Measurements from ENCODE around the gene BRD3OS. TPM values are rescaled to one million over a fixed set of nuclear protein-coding genes. Genes with fewer than 3 reads are reported as not detected.

The BRD3OS gene
- total RNA-seq, 1 donor from 2014 or later: 13.7 TPM

DNA sequence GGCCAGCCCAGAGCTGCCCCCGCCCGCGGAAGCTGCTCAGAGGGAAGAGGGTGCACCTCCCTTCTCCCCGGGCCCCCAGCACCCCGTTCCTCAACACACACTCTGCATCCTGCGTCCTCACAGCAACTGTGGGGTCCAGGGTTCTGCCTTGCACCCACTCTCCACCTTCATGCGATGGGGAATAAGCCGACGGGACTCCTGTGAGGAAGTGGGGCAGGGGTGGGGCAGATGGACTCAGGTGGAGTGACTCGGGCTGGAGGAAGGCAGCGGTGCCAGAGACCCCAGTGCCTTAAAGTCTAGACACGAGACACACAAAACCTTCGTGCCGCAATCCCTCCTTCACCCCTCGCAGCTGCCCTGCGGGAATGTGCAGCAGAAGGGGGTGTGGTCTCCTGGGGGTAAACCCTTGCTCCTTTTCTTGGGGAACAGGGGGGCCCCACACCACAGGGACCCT, 33.9 kb downstream of the BRD3OS start:
- Mint-ChIP-seq H3K4me1 (ENCODE audit: low read depth) (peaks cover 23% of the 10 kb centered on the region), H3K27ac (ENCODE audit: unreplicated experiment) (no peak overlapping the region), H3K4me3 (ENCODE audit: unreplicated experiment) (no peak overlapping the region), H3K27me3 (ENCODE audit: low read depth) (no peaks in the 10 kb centered on the region), H3K36me3 (ENCODE audit: low read depth) (no peaks in the 10 kb centered on the region), H3K9me3 (ENCODE audit: low read depth) (no peaks in the 10 kb centered on the region)
- peak; percentile 70 for DNase-seq (ENCODE audit: low spot score)
- TF ChIP-seq, protein P1, sequence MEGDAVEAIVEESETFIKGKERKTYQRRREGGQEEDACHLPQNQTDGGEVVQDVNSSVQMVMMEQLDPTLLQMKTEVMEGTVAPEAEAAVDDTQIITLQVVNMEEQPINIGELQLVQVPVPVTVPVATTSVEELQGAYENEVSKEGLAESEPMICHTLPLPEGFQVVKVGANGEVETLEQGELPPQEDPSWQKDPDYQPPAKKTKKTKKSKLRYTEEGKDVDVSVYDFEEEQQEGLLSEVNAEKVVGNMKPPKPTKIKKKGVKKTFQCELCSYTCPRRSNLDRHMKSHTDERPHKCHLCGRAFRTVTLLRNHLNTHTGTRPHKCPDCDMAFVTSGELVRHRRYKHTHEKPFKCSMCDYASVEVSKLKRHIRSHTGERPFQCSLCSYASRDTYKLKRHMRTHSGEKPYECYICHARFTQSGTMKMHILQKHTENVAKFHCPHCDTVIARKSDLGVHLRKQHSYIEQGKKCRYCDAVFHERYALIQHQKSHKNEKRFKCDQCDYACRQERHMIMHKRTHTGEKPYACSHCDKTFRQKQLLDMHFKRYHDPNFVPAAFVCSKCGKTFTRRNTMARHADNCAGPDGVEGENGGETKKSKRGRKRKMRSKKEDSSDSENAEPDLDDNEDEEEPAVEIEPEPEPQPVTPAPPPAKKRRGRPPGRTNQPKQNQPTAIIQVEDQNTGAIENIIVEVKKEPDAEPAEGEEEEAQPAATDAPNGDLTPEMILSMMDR (IDR thresholded peaks at IDR 0.05): no peak

DNA sequence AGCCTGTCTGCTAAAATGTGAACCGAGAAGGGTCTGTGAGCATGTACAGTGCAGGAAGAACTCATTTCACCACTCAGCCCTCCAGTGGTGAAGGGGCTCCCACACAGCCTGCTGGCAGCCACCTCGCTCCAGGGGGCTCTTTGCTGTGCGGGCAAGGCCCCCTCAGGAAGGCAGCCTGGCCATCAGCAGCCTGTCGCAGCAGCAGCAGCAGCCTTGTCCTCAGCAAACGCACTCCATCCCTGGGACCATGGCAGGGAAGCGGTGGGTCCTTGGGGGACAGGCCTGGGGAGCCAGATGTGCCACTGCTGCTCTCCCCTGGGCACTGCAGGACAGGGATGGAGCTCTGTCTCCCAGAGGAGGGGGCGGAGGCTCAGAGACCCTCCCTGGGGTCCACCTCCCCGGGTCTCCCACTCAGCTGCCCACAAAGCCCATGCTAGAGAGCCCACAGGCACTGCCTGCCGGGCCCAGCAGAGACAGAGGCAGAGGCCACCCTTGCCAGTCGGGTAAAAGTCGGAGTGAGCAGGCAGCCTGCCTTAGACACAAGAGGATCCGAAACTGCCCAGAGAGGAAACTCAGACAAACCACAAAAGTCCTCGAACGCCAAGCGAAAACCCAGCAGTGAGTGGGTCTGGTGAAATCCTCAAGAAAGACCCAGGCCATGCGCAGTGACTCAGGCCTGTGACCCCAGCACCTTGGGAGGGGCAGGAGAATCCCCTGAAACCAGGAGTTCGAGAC, 34.5 kb downstream of the BRD3OS start:
- Mint-ChIP-seq H3K27me3 (ENCODE audit: low read depth) (no peaks in the 10 kb centered on the region), H3K36me3 (ENCODE audit: low read depth) (no peaks in the 10 kb centered on the region), H3K27ac (ENCODE audit: unreplicated experiment) (no peak overlapping the region), H3K4me1 (ENCODE audit: low read depth) (peaks cover 23% of the 10 kb centered on the region), H3K9me3 (ENCODE audit: low read depth) (no peaks in the 10 kb centered on the region), H3K4me3 (ENCODE audit: unreplicated experiment) (no peak overlapping the region)
- DNase-seq (ENCODE audit: low spot score): peak; percentile 85
- TF ChIP-seq, protein P1 (IDR thresholded peaks at IDR 0.05): no peak

DNA sequence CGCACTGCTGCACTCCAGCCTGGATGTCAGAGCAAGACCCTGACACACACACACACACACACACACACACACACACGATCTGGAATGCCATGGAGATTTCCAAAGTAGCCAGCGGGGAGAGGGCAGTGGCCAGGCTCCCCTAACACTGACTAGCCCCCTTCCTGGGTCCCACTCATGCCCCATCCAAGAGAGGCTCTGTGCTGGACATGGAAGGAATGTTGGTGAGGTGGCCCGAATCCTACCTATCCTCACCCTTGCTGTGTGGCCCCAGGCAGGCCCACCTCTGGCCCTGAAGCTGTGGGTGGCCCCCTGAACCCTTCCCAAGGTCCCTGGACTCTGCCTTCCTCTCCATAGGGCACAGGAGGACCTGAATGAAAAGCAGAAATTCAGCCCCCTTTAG, 35.3 kb downstream of the BRD3OS start:
- no peak for DNase-seq (ENCODE audit: low spot score)
- TF ChIP-seq, protein P1 (IDR thresholded peaks at IDR 0.05): no peak
- no peak overlapping the region for H3K27ac Mint-ChIP-seq (ENCODE audit: unreplicated experiment)
- no peak overlapping the region for H3K4me3 Mint-ChIP-seq (ENCODE audit: unreplicated experiment)
- peaks cover 27% of the 10 kb centered on the region for H3K4me1 Mint-ChIP-seq (ENCODE audit: low read depth)
- H3K27me3 Mint-ChIP-seq (ENCODE audit: low read depth): no peaks in the 10 kb centered on the region
- H3K9me3 Mint-ChIP-seq (ENCODE audit: low read depth): no peaks in the 10 kb centered on the region
- H3K36me3 Mint-ChIP-seq (ENCODE audit: low read depth): no peaks in the 10 kb centered on the region

DNA sequence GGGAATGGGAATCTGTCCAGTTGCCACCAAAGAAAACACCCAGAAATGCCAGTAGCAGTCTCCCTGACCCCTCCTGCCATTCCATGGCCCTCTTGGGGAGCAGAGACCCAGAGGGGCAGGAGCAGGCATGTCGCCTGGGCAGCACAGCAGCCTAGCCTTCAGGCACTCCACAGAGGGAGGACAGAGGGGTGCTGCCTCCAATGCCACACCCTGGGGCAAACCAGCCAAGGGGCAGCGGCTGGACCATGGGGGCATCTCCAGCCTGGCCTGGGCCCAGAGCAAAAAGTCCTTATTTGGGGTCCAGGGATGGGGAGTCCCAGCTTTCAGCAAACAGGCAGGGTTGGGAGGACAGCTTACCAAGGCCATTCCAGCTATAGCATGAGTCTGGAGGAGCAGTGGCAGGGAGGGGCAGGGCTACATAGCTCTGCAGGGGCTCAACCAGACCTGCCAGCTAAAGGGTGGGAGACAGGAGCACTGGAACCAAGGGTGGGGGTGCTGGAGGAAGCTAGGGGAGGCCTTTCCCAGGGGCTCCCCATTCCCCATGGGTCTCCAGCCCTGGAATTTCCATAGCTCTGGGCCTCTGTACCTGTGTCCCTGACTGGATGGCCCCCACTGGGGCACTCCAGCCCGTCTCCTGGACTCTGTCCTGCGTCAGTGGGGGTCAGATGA, 35.9 kb downstream of the BRD3OS start:
- Mint-ChIP-seq H3K4me1 (ENCODE audit: low read depth) (peaks cover 27% of the 10 kb centered on the region), H3K27me3 (ENCODE audit: low read depth) (no peaks in the 10 kb centered on the region), H3K9me3 (ENCODE audit: low read depth) (no peaks in the 10 kb centered on the region), H3K4me3 (ENCODE audit: unreplicated experiment) (no peak overlapping the region), H3K36me3 (ENCODE audit: low read depth) (no peaks in the 10 kb centered on the region), H3K27ac (ENCODE audit: unreplicated experiment) (no peak overlapping the region)
- TF ChIP-seq, protein P1 (IDR thresholded peaks at IDR 0.05): no peak
- peak; percentile 60 for DNase-seq (ENCODE audit: low spot score)

DNA sequence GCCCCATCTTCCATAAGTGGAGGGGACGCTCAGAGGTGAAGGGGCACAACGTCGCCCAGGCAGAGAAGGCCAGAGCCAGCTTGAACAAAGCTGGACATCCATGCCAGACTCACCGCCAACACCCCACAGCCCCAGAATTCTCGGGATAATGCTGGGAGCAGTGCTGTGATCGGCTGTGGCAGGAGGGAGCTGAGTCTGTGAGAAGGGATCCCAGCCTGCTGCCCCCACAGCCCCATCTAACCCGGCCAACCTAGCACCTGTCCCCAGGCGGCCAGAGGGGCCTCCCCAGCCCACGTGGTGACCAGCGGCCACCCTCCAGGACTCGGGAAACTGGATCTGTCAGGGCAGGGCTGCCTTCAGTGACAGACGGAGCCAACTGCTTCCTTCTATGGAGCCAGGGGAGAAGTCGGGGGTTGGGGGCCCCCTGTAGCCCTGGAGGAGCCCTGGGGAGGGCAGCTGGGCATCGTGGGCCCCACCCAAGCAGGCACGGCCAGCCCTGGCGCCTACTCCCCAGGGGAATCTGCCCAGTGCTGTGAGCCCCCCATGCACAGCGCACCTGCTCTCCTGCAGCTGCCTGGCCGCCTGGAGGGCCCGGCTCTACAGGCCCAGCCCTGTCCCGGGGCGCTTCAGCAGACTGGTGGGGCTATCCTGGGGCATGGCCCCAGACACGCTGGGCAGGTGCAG, 36.5 kb downstream of the BRD3OS start:
- Mint-ChIP-seq H3K4me3 (ENCODE audit: unreplicated experiment) (no peak overlapping the region), H3K27me3 (ENCODE audit: low read depth) (no peaks in the 10 kb centered on the region), H3K36me3 (ENCODE audit: low read depth) (no peaks in the 10 kb centered on the region), H3K9me3 (ENCODE audit: low read depth) (no peaks in the 10 kb centered on the region), H3K27ac (ENCODE audit: unreplicated experiment) (no peak overlapping the region), H3K4me1 (ENCODE audit: low read depth) (peaks cover 26% of the 10 kb centered on the region)
- peak; percentile 86 for DNase-seq (ENCODE audit: low spot score)
- TF ChIP-seq, protein P1 (IDR thresholded peaks at IDR 0.05): no peak
